ENCODE measurements around the gene PCDH8.

GRCh38 chr13:52794589-52794988 is 53.9 kb downstream of the PCDH8 start:
- no peak for TF ChIP-seq CTCF (IDR thresholded peaks at IDR 0.05)
- no peak for TF ChIP-seq POLR2A (IDR thresholded peaks at IDR 0.05)

Data from lower leg skin (tissue), 3 donors.